ENCODE data around the gene LIN37. TPM values are rescaled to one million over a fixed set of nuclear protein-coding genes. Genes with fewer than 3 reads are reported as not detected.
A peak's percentile ranks its signal among the peaks of the same experiment; 100 is the strongest.

The LIN37 gene
- total and polyA plus RNA-seq, 9 of the 15 experiments (the other 6 are each of a cell fraction or from before 2014, with no cell fraction given) = 1.2 to 12.5 (median 8.6) TPM

DNA sequence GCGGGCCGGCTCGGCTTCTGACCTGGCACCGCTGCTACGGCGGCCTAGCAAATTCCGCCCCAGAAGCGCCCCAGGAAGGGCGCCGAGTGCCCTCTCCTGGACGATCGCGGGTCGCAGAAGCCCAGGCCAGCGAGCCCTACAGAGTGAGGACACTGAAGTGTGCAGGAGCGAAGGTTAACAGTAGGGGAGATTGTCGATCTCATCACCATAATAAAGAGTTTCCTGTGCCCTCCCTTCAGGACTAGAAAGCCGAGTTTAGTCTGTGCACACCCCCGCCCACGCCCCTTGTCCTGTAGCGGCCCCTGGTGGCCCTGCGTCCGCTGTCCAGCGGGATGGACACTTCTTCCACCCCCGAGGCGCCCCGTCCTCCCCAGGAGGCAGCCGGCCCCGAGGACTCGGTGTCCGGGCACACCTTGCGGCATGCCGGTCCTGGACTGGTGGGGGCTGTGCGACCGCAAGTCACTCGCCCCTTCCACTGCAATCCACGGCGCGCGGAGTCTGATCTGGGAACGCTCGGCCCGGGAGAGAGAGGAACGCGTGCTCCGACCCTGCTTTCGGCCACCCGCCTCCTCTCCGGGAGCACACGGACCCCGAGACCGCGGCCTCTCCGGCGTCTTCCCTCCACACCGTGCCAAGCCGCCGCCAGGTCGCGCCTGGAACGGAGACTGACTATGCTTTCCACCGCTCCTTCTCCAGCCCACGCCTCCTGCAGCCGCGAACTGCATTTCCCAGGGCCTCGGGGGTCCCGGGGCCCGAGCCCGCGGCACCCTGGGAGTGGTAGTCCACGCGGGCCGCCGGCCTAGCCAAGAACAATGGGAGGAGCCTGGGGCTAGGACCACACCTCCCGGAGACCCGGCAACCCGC lies 31.3 kb upstream of the LIN37 start (continued):
- no peak for TF ChIP-seq TFE3 (CRISPR knock-in tag; IDR thresholded peaks at IDR 0.05)
- TF ChIP-seq PCBP2 (IDR thresholded peaks at IDR 0.05; ENCODE audit: low read depth, low read length, poor library complexity, severe bottlenecking) = no peak
- TF ChIP-seq HNRNPL (IDR thresholded peaks at IDR 0.05; ENCODE audit: low read depth, low read length) = no peak
- TF ChIP-seq BCL6 (CRISPR knock-in tag; IDR thresholded peaks at IDR 0.05) = no peak
- TF ChIP-seq, protein P1, sequence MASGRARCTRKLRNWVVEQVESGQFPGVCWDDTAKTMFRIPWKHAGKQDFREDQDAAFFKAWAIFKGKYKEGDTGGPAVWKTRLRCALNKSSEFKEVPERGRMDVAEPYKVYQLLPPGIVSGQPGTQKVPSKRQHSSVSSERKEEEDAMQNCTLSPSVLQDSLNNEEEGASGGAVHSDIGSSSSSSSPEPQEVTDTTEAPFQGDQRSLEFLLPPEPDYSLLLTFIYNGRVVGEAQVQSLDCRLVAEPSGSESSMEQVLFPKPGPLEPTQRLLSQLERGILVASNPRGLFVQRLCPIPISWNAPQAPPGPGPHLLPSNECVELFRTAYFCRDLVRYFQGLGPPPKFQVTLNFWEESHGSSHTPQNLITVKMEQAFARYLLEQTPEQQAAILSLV (tag; IDR thresholded peaks at IDR 0.05) = no peak
- no peak for TF ChIP-seq SPI1 (IDR thresholded peaks at IDR 0.05; ENCODE audit: borderline replicate concordance, low read depth, low read length)
- no peak for TF ChIP-seq KDM1A (IDR thresholded peaks at IDR 0.05)
- peak; percentile 70; the same call in 1 of the 2 replicates for TF ChIP-seq PHF21A (IDR thresholded peaks at IDR 0.05; ENCODE audit: borderline replicate concordance, low read depth)
- no peak for TF ChIP-seq ZNF217 (CRISPR knock-in tag; IDR thresholded peaks at IDR 0.05)
- TF ChIP-seq NCOA1 (IDR thresholded peaks at IDR 0.05; ENCODE audit: low read depth) = no peak
- TF ChIP-seq CTBP1 (IDR thresholded peaks at IDR 0.05; ENCODE audit: borderline replicate concordance) = peak; percentile 81; the same call in 1 of the 2 replicates
- TF ChIP-seq XRCC3 (IDR thresholded peaks at IDR 0.05) = no peak
- TF ChIP-seq, protein P2, sequence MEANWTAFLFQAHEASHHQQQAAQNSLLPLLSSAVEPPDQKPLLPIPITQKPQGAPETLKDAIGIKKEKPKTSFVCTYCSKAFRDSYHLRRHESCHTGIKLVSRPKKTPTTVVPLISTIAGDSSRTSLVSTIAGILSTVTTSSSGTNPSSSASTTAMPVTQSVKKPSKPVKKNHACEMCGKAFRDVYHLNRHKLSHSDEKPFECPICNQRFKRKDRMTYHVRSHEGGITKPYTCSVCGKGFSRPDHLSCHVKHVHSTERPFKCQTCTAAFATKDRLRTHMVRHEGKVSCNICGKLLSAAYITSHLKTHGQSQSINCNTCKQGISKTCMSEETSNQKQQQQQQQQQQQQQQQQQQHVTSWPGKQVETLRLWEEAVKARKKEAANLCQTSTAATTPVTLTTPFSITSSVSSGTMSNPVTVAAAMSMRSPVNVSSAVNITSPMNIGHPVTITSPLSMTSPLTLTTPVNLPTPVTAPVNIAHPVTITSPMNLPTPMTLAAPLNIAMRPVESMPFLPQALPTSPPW (CRISPR knock-in tag; IDR thresholded peaks at IDR 0.05) = no peak
- no peak for TF ChIP-seq E2F3 (CRISPR knock-in tag; IDR thresholded peaks at IDR 0.05)
- no peak for TF ChIP-seq RHOXF2B (CRISPR knock-in tag; conservative IDR thresholded peaks at IDR 0.05)
- TF ChIP-seq ELF4 (CRISPR knock-in tag; IDR thresholded peaks at IDR 0.05) = no peak
- no peak for TF ChIP-seq EP300 (IDR thresholded peaks at IDR 0.05; ENCODE audit: low read length)
- peak; percentile 35; the same call in 1 of the 2 replicates for TF ChIP-seq ETV5 (CRISPR knock-in tag; IDR thresholded peaks at IDR 0.05; ENCODE audit: low read depth)
- TF ChIP-seq TSC22D4 (tag; IDR thresholded peaks at IDR 0.05) = no peak
- TF ChIP-seq ZNF408 (CRISPR knock-in tag; IDR thresholded peaks at IDR 0.05; ENCODE audit: low read depth) = no peak
- no peak for TF ChIP-seq FOXK1 (CRISPR knock-in tag; IDR thresholded peaks at IDR 0.05; ENCODE audit: borderline replicate concordance)
- 0 out of 2 replicates have a peak, but pooled peaks have one; percentile 22 for TF ChIP-seq ZNF24 (IDR thresholded peaks at IDR 0.05)
- TF ChIP-seq ETV6 (IDR thresholded peaks at IDR 0.05; ENCODE audit: borderline replicate concordance in 1 of 2, low read depth in 2 of 2, low read length in 1 of 2) = no peak
- TF ChIP-seq ETV6 (CRISPR knock-in tag; IDR thresholded peaks at IDR 0.05; ENCODE audit: borderline replicate concordance) = no peak
- TF ChIP-seq, protein P3, sequence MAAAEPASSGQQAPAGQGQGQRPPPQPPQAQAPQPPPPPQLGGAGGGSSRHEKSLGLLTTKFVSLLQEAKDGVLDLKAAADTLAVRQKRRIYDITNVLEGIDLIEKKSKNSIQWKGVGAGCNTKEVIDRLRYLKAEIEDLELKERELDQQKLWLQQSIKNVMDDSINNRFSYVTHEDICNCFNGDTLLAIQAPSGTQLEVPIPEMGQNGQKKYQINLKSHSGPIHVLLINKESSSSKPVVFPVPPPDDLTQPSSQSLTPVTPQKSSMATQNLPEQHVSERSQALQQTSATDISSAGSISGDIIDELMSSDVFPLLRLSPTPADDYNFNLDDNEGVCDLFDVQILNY (CRISPR knock-in tag; IDR thresholded peaks at IDR 0.05) = no peak
- no peak for TF ChIP-seq RBM34 (IDR thresholded peaks at IDR 0.05; ENCODE audit: borderline replicate concordance, insufficient read depth, low read length)

Measured in K562 (cell line).